RPMI8226 (cell line): ENCODE measurements around the gene EHBP1L1.

Experiments
- DNase-seq: peaks from one replicate; pipeline ENCODE4 v3.0.0-alpha.2; 2015

Gene EHBP1L1

DNA sequence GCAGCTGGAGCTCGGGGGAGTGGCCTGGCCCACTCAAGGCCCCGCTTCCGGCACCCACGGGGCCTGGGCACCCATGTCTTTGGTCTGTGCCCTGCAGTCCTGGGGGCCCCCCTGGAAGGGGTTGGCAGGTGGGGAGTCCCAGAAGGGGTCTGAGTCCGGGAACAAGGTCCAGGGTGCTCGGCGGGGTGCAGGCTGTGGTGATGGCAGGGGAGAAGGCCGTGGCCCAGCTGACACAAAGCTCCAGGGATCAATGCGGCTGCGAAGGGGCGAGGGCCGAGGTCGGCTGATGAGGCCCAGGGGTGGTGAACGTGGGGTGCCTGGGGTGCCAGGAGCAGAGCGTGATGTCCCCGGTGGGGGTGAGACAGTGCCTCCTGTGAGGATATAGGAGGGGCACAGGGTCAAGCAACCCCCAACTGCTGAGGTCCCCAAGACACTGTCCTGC is 22.4 kb downstream of the EHBP1L1 start:
- no peak for DNase-seq

DNA sequence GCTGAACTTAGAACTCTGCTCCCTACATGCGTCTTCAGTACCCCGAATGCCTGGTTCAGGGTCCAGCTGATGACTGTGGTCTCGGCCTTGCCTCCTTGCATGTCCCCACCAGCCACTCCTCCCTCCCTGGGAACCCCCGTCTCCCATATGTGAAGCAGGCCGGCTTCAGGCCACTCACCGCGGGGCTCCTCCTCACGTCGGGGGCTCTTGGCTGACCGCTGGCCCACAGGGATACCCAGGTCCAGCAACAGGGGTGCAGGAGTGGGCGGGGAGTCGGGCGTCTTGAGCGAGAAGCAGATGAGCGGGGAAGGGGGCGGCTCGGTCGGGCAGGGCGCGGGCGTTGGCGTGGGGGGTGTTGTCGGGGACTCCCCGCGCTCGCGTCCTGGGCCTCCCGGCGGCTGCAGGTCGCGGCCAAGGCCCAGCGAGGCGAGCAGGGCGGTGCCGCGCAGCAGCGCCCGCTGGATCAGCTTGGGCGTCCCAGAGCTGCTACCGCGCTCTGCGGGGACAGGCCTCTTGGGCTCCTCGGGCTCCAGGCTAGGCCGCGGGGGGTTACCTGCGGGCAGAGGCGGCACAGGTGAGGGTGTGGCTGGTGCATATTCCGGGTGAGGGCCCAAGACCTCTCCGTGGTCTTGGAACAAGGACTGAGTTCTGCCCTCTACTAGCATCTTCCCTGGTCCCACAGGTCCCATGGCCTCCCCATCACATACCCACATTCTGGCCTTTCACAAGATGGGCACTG is 23.5 kb downstream of the EHBP1L1 start:
- DNase-seq: no peak

DNA sequence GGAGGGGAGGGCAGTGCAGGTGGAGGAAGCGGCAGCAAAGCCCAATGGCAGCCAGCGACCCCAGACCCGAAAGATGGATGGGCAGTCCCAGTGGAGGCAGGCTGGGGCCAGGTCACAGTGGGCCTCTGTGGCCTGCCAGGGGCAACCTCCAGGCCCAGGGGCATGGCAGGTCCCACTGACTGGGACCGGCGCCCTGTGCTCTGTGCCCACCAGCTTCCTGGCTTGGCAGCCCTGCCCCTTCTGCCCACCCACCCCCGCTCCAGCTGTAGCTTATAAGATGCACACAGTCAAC is 24.0 kb downstream of the EHBP1L1 start:
- DNase-seq: no peak

DNA sequence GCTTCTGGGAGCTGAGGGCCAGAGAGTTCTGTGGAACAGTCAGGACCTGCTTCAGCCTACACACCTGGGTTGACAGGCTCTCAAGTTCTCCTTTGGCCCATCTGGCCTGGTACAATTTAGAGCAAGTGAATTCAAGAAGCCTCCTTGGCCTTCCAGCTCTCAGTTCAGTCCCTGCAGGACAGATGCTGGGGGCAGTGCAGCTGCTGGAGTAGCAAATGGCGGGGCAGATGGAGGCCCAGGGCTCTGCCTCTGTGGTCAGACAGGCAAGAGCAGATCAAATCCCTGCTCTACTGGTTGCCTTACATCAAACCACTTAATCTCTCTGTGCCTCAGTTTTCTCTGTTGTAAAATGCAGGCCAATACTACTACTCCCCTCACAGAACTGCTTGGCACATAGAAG is 28.4 kb downstream of the EHBP1L1 start:
- no peak for DNase-seq

DNA sequence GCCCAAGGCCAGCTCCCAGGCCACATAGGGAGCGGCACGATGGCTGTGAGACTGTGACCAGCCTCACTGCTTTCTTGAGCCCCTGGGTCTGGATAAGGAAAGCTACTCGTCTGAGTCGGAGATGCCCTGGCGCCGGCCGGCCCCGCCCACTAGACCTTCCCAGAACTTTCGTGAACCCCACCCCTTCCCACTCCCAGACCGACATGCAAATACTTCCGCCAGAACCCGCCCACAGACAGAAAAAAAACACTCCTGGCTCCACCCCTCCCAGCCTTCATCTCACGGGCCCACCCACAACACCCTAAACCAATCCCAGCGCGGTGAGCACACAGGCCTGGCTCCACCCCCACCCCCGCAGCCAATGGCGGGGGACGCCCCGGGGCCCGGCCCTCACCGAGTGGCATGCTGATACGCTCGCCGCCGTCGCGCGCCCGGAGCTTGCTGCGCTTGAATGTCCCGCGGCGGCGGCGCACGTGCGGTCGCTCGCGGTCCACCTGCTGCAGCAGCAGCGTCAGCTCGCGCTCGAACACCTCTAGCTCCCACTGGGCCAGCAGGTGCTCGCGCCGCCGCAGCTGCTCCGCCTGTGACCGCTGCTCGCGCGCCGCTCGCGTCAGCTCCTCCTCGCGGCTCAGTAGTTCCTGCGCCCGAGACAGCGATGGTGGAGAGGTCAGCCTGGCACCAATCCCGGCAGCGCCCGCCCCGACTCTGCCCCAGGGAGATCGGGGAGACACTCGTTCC is 31.2 kb downstream of the EHBP1L1 start:
- DNase-seq: no peak

DNA sequence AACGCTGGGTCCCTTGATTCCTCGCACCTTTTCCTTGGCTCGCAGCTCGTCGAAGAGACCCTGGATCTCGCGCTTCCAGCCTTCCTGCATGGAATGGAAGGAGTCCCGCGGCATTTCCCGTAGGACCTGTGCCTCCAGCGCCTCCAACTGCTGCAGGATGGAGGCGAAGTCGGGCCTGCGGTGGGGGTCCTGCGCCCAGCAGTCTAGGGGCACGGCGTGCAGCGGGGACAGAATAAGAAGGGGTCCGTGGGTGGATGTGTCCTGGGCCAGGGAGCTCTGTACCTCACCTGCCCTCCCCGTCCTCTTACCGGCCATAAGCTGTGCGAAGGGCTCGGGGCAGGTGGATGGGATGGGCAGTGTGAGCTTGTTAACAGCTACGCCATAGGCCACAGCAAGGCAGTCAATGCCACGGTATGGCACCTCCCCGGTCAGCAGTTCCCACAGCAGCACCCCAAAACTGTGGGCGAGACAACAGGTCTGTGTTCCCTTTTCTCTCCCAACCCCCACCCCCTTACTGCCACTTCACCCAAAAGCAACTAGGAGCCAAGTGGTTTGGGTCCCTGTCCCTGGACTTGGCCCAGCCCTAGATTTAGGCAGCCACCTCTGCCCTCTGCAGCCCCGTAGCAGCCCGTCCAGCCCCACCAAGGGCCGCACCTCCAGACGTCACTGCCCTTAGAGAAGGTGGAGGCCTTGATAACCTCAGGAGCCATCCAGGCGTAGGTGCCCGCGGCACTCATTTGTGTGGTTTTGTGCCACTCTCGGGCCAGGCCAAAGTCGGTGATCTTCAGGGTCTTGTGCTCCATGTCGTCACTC is 32.0 kb downstream of the EHBP1L1 start:
- DNase-seq: no peak

DNA sequence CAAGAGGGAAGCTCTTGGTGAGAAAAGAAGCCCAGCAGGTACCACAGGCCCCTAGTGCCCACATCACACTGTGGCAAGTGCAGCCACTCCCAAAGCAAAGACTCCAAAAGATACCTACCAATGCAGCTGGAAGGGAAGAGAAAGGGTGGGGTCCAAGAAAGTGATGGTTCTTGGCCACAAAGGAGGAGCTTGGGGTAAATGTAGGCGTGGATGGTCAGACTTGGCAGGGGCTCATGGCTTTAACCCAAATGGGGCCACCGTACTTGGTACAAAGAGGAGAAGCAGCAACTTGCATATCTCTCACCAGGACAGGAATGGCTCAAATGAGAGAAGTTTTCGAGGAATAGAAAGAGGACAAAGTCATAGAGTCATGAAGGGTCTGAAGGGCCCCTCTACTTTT is 33.4 kb downstream of the EHBP1L1 start:
- DNase-seq: no peak

DNA sequence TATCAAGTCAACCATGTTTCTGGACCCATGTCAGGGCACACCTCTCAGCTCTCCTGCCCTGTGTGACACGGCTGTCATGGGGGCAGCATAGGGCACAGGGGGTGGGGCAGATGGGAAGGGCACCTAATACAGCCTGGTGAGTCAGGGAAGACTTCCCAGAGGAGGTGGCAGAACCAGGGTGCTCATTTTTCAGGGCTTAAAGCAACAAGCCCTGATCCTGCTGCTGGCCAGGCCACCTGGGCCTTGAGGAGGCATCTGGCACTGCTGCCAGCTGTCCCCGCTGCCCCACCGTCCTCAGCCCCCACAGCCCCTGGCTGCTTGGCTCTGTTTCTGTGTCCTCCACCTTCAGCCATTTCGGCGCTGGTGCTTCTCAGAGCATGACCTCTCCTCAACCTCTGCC is 33.8 kb downstream of the EHBP1L1 start:
- no peak for DNase-seq

DNA sequence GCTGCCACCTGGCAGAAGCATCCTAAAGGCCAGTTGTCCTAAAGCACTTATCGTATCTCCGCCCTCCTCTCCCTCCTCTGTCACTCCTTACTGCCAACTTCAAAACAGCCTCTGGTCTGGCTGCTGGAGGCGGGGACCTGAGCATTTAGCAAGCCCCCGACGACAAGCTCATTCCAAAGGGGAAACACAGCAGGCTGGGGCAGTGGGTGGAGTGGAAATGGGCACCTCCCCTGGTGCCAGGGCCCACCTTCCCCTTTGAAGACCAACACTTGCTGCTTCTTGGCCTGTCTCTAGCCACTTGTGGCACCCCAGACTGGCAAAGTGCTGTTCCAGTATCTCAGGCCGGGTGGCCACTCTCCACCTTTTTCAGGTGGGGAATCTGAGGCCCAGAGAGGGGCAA is 34.6 kb downstream of the EHBP1L1 start:
- no peak for DNase-seq

DNA sequence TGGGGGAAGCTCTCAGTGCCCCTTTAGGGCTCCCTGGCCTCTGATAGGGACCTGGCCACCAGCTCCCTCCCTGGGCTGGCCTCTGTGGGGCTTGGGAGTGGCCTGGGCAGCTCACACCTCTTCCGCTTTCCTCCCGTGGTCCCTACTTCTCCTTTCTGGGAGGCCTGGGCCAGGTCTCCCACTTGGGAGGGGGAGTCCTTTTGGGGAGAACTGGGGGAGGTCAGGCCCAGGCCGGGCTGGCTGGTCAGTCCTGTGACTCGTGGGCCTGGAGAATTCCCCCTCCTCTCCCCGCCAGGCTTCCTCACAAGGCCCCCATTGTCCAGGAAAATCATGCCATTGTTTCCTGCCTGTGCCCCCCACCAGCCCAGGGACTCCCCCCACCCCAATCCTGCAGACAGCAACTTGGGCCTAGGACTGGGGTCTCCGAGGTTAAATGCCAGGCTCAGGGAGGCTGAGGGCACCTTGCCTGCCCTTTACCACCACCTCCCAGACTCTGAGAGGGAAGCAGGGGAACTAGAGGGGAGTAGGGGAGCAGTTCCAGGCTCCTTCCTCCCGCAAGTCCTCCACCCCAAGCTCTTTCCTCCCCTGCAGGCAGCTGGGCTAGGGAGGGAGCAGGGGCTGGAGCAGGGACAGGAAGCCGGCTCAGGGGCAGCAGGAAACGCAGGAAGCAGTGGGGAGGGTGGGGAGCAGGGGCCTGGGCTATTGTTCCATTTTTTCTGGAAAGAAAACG is 35.3 kb downstream of the EHBP1L1 start:
- no peak for DNase-seq

DNA sequence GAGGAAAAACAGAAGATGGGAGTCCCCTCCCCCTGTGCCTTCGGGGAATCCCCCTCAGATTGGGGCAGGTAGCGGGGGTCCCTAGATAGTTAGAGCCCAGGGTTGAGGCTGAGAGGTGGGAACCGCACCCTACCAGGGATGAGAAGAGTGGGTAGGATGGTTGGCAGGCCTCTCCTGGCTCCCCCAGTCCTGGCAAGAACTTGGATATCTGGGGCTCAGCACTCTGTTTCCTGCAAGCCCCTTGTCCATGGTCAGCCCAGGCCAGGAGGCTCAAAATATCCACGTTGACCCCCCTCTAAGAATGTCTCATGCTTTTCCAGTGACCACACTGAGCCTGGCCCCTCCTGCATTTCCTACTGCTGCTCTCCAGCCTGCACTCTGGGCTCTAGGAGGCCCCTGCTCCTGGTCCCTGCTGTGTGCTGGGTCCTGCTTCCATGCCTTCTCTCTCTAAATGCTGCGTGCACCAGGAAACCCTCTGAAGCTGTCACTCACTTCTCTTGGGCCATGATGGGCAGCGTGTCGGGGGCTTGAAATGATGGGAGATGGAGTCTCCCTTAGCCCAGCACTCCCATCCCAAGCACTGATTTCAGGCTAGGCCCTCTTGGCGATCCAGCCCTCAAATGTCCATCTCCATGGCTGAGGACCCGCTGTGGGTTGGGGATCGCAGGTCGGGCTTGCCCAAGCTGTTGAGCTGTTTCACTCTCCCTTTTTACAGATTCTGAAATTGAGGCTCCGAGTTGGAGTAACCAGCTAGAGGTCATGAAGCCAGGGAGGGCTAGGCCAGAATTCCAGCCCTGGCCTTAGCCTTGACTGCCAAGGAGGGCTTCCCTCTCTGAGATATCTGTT is 36.1 kb downstream of the EHBP1L1 start:
- DNase-seq: no peak

DNA sequence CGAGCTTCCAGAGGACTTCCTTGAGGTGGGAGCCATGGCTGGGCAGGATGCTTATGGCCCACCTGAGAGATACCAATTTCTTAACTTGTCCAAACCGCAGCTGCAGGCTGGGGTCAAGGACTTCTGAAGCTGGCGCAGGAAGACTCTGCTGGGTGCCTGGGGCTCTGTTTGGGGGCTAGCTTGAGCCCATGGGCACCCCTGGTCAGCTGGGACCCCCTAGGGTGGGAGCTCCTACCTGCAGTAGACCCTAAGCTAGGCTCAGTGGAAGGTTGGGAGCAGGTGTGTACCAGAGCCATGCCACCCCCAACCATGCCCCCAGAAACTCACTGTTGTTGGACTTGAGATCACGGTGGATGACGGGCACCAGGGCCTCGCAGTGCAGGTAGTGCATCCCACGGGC is 36.8 kb downstream of the EHBP1L1 start:
- no peak for DNase-seq

DNA sequence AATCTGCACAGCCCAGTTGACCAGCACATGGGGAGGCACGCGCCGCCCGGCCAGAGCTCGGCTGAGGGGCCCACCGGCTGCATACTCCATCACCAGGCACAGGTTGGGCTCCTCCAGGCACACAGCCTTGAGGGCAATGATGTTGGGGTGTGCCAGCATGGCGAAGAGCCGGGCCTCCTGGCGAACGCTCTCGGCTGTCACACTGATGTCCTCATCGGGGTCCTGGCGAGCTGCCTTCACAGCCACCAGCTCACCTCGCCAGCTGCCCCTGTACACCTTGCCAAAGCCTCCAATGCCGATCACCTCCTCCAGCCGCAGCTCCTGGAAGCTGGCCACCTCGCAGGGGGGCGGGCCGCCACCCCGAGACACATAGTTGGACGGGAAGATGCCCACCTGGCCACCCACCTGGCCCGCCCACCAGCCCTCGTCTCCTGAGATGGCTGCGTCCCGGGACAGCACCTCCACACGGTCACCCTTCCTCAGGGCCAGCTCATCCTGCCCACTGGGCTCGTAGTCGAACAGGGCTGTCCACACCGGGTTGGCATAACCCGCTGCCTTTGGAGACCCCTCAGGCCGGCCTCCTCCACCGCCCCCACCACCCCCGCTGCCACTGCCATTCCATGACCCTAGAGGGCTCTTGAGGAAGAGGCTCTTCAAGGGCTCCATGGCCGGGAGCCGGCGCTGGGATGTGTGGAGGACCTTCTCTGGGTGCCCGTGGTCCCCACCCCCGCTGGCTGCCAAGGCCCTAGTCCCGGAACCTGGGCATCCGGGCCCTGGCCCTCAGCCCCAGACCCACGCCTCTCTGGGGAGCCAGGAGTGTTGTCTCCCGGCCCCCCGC is 37.5 kb downstream of the EHBP1L1 start:
- DNase-seq: peak; percentile 44

DNA sequence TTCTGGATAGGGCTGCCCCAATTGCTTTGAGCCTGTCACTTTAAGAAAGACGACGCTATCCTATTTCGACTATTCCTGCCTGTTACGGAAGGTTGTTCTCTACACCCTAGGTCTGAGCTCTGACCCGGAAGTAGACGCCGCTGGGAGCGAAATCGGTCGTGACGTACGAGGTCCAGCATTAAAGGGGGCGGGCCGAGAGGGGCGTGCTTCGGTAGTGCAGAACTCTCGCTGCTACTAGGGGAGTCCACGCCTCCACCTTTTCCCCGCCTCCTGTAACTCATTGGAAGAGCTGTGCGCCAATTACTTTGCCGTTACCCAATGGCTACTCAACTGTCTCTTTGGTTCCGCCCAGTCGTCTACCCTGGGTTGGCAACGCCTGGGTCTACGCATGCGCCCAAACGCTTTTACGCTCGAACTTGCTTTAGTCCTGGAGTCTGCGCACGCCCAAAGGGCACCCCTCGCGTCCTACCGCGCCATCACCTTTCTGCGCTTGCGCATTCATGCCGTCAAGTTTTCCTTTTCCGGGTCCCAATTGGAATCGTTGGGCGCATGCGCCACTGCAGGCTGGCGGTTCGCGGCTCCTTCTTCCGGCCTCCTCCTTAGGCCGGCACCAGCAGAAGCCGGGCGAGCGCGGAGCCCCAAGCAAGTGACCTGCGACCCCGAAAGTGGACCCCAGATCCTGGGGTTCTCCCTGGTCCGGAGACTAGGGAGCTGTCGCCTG is 39.5 kb downstream of the EHBP1L1 start, which contains the start of gene PCNX3:
TSS of gene PCNX3 (plus strand) at position 548 of the 721 bp plus-strand sequence. CDS start 536 bp downstream, outside the sequence.
- DNase-seq: peak; percentile 100

DNA sequence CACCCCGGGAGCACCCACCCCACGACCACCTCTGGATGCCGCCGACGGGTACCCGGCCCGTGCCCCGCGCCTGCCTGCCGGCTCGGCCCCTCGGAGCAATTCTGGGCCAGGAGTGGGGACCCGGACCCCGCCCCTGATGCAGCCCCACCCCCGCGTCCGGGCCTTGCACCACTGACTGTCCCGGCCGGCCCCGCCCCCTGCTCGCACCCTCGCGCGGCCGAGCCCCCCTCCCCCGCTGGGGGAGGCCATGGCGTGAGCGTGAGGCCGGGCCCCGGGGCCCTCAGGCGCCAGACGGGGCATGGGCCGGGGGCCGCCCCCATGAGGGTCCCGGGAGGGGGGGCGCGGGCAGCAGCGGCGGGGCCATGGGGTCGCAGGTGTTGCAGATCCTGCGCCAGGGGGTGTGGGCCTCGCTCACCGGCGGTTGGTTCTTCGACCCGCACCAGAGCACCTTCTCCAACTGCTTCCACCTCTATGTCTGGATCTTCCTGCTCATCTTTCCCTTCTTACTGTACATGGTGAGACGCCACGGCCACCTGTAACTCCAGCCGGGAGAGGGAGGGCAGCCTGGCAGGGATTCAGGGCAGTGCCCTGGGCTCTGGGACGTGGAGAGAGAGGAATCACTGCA is 40.2 kb downstream of the EHBP1L1 start:
- peak; percentile 74 for DNase-seq

DNA sequence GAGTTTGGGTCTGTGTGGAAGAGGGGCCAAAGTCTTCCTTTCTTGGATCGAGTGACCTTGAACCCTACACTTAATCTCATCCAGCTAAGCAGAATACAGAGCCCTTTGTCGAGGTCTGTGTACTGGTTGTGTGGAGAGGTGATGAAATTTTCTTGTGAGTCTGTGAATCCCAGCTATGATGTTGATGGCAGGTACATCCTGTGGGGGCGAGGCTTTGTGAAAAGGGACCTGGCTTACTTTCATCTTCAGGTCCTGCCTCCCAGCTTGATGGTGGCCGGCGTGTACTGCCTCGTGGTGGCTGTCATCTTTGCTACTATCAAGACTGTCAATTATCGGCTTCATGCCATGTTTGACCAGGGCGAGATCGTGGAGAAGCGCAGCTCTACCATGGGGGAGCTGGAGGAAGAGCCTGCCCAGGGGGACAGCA is 40.7 kb downstream of the EHBP1L1 start:
- peak; percentile 29 for DNase-seq

DNA sequence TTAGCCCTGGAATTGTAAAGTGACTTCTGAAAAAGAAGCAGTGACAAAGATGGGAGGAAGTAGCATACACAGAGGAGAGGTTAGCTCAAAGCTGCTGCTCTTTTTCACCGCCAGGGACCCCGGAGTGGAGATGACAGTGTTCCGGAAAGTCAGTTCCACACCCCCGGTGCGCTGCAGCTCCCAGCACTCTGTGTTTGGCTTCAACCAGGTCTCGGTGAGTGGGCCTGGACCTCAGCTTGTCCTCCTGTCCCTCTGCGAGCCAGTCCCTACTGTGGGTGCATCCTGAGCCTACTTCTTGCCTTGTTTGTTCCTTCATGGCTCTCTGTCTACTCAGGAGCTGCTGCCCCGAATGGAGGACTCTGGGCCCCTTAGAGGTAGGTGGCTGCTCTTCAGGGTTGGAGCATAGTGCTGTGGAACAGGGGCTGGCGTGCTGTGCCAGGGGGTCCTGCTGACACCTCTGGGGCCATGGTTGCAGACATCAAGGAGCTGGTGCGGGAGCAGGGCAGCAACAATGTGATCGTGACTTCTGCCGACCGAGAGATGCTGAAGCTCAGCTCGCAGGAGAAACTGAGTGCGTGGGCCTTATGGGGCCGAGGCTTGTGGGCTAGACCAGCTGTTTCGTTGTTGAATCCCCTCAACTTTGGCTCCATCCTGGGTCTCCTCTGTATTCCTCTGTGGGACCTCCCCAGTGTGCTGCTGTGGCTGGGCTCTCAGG is 41.4 kb downstream of the EHBP1L1 start:
- DNase-seq: no peak

DNA sequence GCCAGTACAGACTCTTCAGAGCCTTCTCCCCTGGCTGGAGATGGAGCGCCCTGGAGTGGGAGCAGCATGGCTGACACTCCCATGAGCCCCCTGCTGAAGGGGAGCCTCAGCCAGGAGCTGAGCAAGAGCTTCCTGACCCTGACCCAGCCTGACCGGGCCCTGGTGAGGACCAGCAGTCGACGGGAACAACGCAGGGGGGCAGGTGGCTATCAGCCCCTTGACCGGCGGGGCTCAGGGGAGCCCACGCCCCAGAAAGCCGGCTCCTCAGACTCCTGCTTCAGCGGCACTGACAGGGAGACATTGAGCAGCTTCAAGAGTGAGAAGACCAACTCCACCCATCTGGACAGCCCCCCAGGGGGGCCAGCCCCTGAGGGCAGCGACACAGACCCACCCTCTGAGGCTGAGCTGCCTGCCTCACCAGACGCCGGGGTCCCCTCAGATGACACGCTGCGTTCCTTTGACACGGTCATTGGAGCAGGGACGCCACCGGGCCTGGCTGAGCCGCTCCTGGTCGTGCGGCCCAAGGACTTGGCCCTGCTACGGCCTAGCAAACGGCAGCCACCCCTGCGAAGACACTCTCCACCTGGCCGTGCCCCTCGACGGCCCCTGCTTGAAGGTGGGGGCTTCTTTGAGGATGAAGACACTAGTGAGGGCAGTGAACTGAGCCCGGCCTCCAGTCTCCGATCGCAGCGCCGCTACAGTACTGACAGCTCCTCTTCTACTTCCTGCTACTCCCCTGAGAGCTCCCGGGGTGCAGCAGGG is 42.3 kb downstream of the EHBP1L1 start:
- DNase-seq: no peak
